Smooth muscle cell (in vitro differentiated cells): ENCODE data around the gene LYRM1. TPM values are rescaled to one million over a fixed set of nuclear protein-coding genes. Genes with fewer than 3 reads are reported as not detected.

Experiments used
- DNase-seq: peaks from one replicate; lab custom pipeline; 2025; ENCODE audit not compliant: unreplicated experiment; lab: John Stamatoyannopoulos, UW
- H2AFZ ChIP-seq: fragments of 200-600 bp; sonication (generic); 2 replicates; pipeline ENCODE4 v1.6.0; 2016; ENCODE audit warnings: antibody characterized with exemption, low read depth, mild to moderate bottlenecking
- H3F3A ChIP-seq: fragments of 200-600 bp; sonication (generic); 2 replicates; pipeline ENCODE4 v1.6.0; 2017; ENCODE audit warnings: antibody characterized with exemption, low read depth
- H3K27ac ChIP-seq: fragments of 200-600 bp; sonication (generic); 2 replicates; pipeline ENCODE4 v1.5.1; 2016; ENCODE audit warnings: low read depth, mild to moderate bottlenecking
- H3K27me3 ChIP-seq: fragments of 200-600 bp; sonication (generic); 2 replicates; pipeline ENCODE4 v1.6.1; 2016; ENCODE audit warnings: low read depth, mild to moderate bottlenecking
- H3K36me3 ChIP-seq: fragments of 200-600 bp; sonication (generic); 2 replicates; pipeline ENCODE4 v1.5.1; 2016; ENCODE audit warnings: low read depth
- H3K4me1 ChIP-seq: fragments of 200-600 bp; sonication (generic); 2 replicates; pipeline ENCODE4 v1.5.1; 2016; ENCODE audit warnings: low read depth
- H3K4me2 ChIP-seq: fragments of 200-600 bp; sonication (generic); 2 replicates; pipeline ENCODE4 v1.6.0; 2016; ENCODE audit warnings: mild to moderate bottlenecking
- H3K4me3 ChIP-seq: fragments of 200-600 bp; sonication (generic); 2 replicates; pipeline ENCODE4 v1.5.1; 2016; ENCODE audit warnings: mild to moderate bottlenecking
- H3K79me2 ChIP-seq: fragments of 200-600 bp; sonication (generic); 2 replicates; pipeline ENCODE4 v1.6.0; 2016; ENCODE audit warnings: low read depth, mild to moderate bottlenecking
- H3K9ac ChIP-seq: fragments of 200-600 bp; sonication (generic); 2 replicates; pipeline ENCODE4 v1.6.0; 2016; ENCODE audit warnings: low read depth
- H3K9me3 ChIP-seq: fragments of 200-600 bp; sonication (generic); replicated peaks from 2 replicates; pipeline ENCODE4 v1.5.1; 2016; ENCODE audit warnings: low read depth
- H4K20me1 ChIP-seq: fragments of 200-600 bp; sonication (generic); 2 replicates; pipeline ENCODE4 v1.6.0; 2016; ENCODE audit warnings: low read depth
- WGBS: methylation state at CpG from one replicate; pipeline ENCODE4 v1.1.7; 2016; ENCODE audit warnings: low lambda C conversion rate; 5-methylcytosine and 5-hydroxymethylcytosine counted together
- polyA plus RNA-seq: library from polyadenylated mRNA; unstranded; fragments of >200 nt; fragmentation: Nextera tagmentation; extraction: Ambion mirVana; gene quantifications from 2 replicates; pipeline ENCODE4 v1.2.1, GENCODE V29; 2016
- total RNA-seq: library from RNA; depleted of rRNA; stranded (reverse); fragments of >200 nt; gene quantifications from 2 replicates; pipeline ENCODE4 v1.2.3, GENCODE V29; 2014
- TF ChIP-seq, protein P1 (sequence below): fragments of 200-600 bp; sonication (generic); IDR thresholded peaks from 2 replicates; pipeline ENCODE4 v1.5.1; 2017; ENCODE audit warnings: borderline replicate concordance, mild to moderate bottlenecking, antibody characterized with exemption; ENCODE audit not compliant: insufficient read depth, poor library complexity, severe bottlenecking

The LYRM1 gene
- total and polyA plus RNA-seq, 2 experiments from 2014 or later, result 10.2 to 15.3 TPM

GRCh38 chr16:20949660-20950059 is 49.1 kb downstream of the LYRM1 start:
- no peak overlapping the region for H3K9ac ChIP-seq
- H3K4me3 ChIP-seq, result no peak overlapping the region
- H3K9me3 ChIP-seq, result no peaks in the 10 kb centered on the region
- H3K79me2 ChIP-seq, result no peaks in the 10 kb centered on the region
- no peak for DNase-seq
- no peak overlapping the region for H3K27ac ChIP-seq
- no peaks in the 10 kb centered on the region for H3K27me3 ChIP-seq
- H4K20me1 ChIP-seq, result no peaks in the 10 kb centered on the region
- TF ChIP-seq, protein P1, sequence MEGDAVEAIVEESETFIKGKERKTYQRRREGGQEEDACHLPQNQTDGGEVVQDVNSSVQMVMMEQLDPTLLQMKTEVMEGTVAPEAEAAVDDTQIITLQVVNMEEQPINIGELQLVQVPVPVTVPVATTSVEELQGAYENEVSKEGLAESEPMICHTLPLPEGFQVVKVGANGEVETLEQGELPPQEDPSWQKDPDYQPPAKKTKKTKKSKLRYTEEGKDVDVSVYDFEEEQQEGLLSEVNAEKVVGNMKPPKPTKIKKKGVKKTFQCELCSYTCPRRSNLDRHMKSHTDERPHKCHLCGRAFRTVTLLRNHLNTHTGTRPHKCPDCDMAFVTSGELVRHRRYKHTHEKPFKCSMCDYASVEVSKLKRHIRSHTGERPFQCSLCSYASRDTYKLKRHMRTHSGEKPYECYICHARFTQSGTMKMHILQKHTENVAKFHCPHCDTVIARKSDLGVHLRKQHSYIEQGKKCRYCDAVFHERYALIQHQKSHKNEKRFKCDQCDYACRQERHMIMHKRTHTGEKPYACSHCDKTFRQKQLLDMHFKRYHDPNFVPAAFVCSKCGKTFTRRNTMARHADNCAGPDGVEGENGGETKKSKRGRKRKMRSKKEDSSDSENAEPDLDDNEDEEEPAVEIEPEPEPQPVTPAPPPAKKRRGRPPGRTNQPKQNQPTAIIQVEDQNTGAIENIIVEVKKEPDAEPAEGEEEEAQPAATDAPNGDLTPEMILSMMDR, result no peak
- H3K36me3 ChIP-seq, result no peaks in the 10 kb centered on the region
- 85% methylated on average over 3 of the region's 3 CpGs for WGBS
- H3F3A ChIP-seq, result no peaks in the 10 kb centered on the region
- no peak overlapping the region for H3K4me2 ChIP-seq
- no peaks in the 10 kb centered on the region for H3K4me1 ChIP-seq
- no peak overlapping the region for H2AFZ ChIP-seq

GRCh38 chr16:20950294-20950693 is 49.7 kb downstream of the LYRM1 start:
- no peak overlapping the region for H3K9ac ChIP-seq
- H3K4me3 ChIP-seq, result no peak overlapping the region
- H3K4me2 ChIP-seq, result no peak overlapping the region
- H2AFZ ChIP-seq, result no peak overlapping the region
- 97% methylated on average over 4 of the region's 4 CpGs for WGBS
- H3F3A ChIP-seq, result no peaks in the 10 kb centered on the region
- H3K4me1 ChIP-seq, result no peaks in the 10 kb centered on the region
- H3K9me3 ChIP-seq, result no peaks in the 10 kb centered on the region
- no peaks in the 10 kb centered on the region for H3K36me3 ChIP-seq
- H4K20me1 ChIP-seq, result no peaks in the 10 kb centered on the region
- TF ChIP-seq, protein P1, result no peak
- no peak for DNase-seq
- H3K27ac ChIP-seq, result no peak overlapping the region
- no peaks in the 10 kb centered on the region for H3K79me2 ChIP-seq
- no peaks in the 10 kb centered on the region for H3K27me3 ChIP-seq

- Histone ChIP-seq H3K4me1 (no peaks in the 10 kb centered on the region), H3K27me3 (no peaks in the 10 kb centered on the region), H4K20me1 (no peaks in the 10 kb centered on the region), H3K4me3 (no peak overlapping the region), H3K4me2 (no peak overlapping the region), H2AFZ (no peak overlapping the region), H3K9ac (no peak overlapping the region), H3K9me3 (no peaks in the 10 kb centered on the region), H3K27ac (no peak overlapping the region), H3K36me3 (no peaks in the 10 kb centered on the region), H3K79me2 (no peaks in the 10 kb centered on the region), H3F3A (no peaks in the 10 kb centered on the region)
- 86% methylated on average over 13 of the region's 13 CpGs for WGBS
- TF ChIP-seq, protein P1, result no peak
- DNase-seq, result no peak
Observed at GRCh38 chr16:20952139-20952920, 51.8 kb downstream of the LYRM1 start.

DNA sequence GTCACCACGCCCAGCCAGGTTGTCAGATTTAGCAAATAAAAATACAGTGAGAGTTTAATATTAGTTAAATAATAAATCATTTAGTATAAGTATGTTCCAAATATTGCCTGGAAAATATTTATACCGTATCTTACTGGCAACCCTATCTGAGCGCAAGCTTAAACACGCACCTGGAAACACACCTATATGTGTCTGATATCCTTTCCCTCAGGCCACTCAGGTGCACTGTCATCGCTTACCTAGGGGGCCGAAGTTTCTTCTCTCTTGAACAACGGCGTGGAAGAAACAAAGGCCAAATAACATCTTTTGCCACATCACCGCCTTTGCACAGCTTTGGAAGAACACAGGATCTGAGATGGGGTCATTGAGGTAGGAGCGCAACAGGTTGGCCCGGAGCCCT is 54.0 kb downstream of the LYRM1 start:
- no peak for DNase-seq
- TF ChIP-seq, protein P1, result no peak

More for the DNA sequence above, 54.0 kb downstream of the LYRM1 start:
- no peaks in the 10 kb centered on the region for H3K79me2 ChIP-seq
- no peaks in the 10 kb centered on the region for H3K27me3 ChIP-seq
- no peak overlapping the region for H3K9ac ChIP-seq
- H3F3A ChIP-seq, result no peaks in the 10 kb centered on the region
- no peak overlapping the region for H3K27ac ChIP-seq
- H3K4me3 ChIP-seq, result no peak overlapping the region
- H3K36me3 ChIP-seq, result no peaks in the 10 kb centered on the region
- 93% methylated on average over 11 of the region's 11 CpGs for WGBS
- no peak overlapping the region for H2AFZ ChIP-seq
- H3K9me3 ChIP-seq, result no peaks in the 10 kb centered on the region
- no peaks in the 10 kb centered on the region for H3K4me1 ChIP-seq
- H3K4me2 ChIP-seq, result no peak overlapping the region
- no peaks in the 10 kb centered on the region for H4K20me1 ChIP-seq
